Hepatocyte (in vitro differentiated cells): ENCODE measurements around the gene CARD14.

Experiments used
- EZH2 ChIP-seq: fragments of 200-600 bp; sonication (generic); IDR thresholded peaks from 2 replicates; pipeline ENCODE4 v1.6.1; 2016; ENCODE audit warnings: antibody characterized with exemption, mild to moderate bottlenecking, borderline replicate concordance
- EZH2phosphoT487 ChIP-seq: fragments of 200-600 bp; sonication (generic); IDR thresholded peaks from one replicate; pipeline ENCODE4 v1.6.1; 2018; ENCODE audit warnings: antibody characterized with exemption, mild to moderate bottlenecking, low read depth, moderate library complexity; ENCODE audit not compliant: unreplicated experiment, severe bottlenecking
- TF ChIP-seq, protein P1 (sequence below): fragments of 200-600 bp; sonication (generic); IDR thresholded peaks from 2 replicates; pipeline ENCODE4 v1.5.1; 2016; ENCODE audit warnings: antibody characterized with exemption, mild to moderate bottlenecking; ENCODE audit not compliant: poor library complexity

DNA sequence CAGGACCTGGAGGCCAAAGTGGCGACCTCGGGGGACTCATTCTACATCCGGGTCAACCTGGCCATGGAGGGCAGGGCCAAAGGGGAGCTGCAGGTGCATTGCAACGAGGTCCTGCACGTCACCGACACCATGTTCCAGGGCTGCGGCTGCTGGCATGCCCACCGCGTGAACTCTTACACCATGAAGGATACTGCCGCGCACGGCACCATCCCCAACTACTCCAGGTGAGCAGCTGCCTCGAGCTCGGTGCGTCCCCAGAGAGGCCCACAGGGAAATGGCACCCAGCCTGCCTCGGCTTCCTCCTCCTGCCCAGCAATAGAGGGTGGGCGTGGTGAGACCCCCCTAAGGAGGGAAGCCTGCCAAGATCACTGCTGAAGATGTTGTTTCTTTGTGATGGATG is 32.4 kb downstream of the CARD14 start:
- TF ChIP-seq EZH2 = no peak
- TF ChIP-seq, protein P1, sequence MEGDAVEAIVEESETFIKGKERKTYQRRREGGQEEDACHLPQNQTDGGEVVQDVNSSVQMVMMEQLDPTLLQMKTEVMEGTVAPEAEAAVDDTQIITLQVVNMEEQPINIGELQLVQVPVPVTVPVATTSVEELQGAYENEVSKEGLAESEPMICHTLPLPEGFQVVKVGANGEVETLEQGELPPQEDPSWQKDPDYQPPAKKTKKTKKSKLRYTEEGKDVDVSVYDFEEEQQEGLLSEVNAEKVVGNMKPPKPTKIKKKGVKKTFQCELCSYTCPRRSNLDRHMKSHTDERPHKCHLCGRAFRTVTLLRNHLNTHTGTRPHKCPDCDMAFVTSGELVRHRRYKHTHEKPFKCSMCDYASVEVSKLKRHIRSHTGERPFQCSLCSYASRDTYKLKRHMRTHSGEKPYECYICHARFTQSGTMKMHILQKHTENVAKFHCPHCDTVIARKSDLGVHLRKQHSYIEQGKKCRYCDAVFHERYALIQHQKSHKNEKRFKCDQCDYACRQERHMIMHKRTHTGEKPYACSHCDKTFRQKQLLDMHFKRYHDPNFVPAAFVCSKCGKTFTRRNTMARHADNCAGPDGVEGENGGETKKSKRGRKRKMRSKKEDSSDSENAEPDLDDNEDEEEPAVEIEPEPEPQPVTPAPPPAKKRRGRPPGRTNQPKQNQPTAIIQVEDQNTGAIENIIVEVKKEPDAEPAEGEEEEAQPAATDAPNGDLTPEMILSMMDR = no peak
- no peak for TF ChIP-seq EZH2phosphoT487
